ENCODE measurements around the gene POFUT1.
"Not testable (repeated sequence)": the region's sequence is repeated elsewhere in the genome, so short reads cannot be mapped to it uniquely, and the experiment has no call there.

The POFUT1 gene

GRCh38 chr20:32189691-32190615 lies 17.7 kb upstream of the POFUT1 start:
- peak; percentile 68 for DNase-seq

- peak; percentile 28 for DNase-seq
These were observed 16.9 kb upstream of the POFUT1 start for GRCh38 chr20:32190616-32191415.

- DNase-seq, result no peak
These were observed 16.3 kb upstream of the POFUT1 start for GRCh38 chr20:32191422-32191821.

- no peak for DNase-seq
These were observed 15.8 kb upstream of the POFUT1 start for GRCh38 chr20:32191873-32192272.

- DNase-seq, result no peak
These were observed 15.0 kb upstream of the POFUT1 start for GRCh38 chr20:32192698-32193097.

GRCh38 chr20:32193336-32193735 lies 14.3 kb upstream of the POFUT1 start:
- DNase-seq, result not testable (repeated sequence)

GRCh38 chr20:32193996-32194395 lies 13.7 kb upstream of the POFUT1 start:
- no peak for DNase-seq

- DNase-seq, result no peak
These were observed 12.1 kb upstream of the POFUT1 start for GRCh38 chr20:32195581-32195980.

- DNase-seq, result not testable (repeated sequence)
These were observed 11.1 kb upstream of the POFUT1 start for GRCh38 chr20:32196613-32197012.

GRCh38 chr20:32197136-32197535 lies 10.5 kb upstream of the POFUT1 start:
- not testable (repeated sequence) for DNase-seq

- DNase-seq, result no peak
These were observed 8.7 kb upstream of the POFUT1 start for GRCh38 chr20:32199006-32199405.

GRCh38 chr20:32201296-32201976 lies 6.2 kb upstream of the POFUT1 start:
- DNase-seq, result no peak

GRCh38 chr20:32201977-32202363 lies 5.7 kb upstream of the POFUT1 start:
- DNase-seq, result no peak

GRCh38 chr20:32203356-32204204 lies 4.1 kb upstream of the POFUT1 start:
- DNase-seq, result peak; percentile 47

- DNase-seq, result peak; percentile 87
These were observed 3.2 kb upstream of the POFUT1 start for GRCh38 chr20:32204205-32205109.

GRCh38 chr20:32205110-32205842 lies 2.4 kb upstream of the POFUT1 start:
- DNase-seq, result peak; percentile 19

- peak; percentile 40 for DNase-seq
These were observed 1.6 kb upstream of the POFUT1 start for GRCh38 chr20:32205843-32206759.

GRCh38 chr20:32206760-32207625 lies 687 bp upstream of the POFUT1 start:
- peak; percentile 41 for DNase-seq

All from stimulated activated CD4-positive, alpha-beta T cell treated with anti-CD3 and anti-CD28 coated beads, Interleukin-15, amount 100 ng/mL, for 24 hours (primary cell).